Spleen (tissue), 11 donors: ENCODE results near the gene NTSR1. TPM values are rescaled to one million over a fixed set of nuclear protein-coding genes. Genes with fewer than 3 reads are reported as not detected.

Source experiments
- DNase-seq: peaks from one replicate; pipeline ENCODE4 v3.0.0-alpha.2; 2020
- H3K27ac ChIP-seq, 8 donors: fragments of 200-600 bp; sonication (generic) in 7 of 8; 1 replicate in 4 of 8; 2 replicates in 4 of 8; pipeline versions ENCODE4 v1.5.0 to v1.8.0; 2016 to 2021; ENCODE audit warnings: inconsistent platforms in 4 of 8, mild to moderate bottlenecking in 4 of 8, moderate library complexity in 1 of 8
- H3K27me3 ChIP-seq, 7 donors: fragments of 200-600 bp; sonication (generic) in 6 of 7; replicated peaks in 1 of 7; 1 replicate in 4 of 7; 2 replicates in 3 of 7; pipeline versions ENCODE4 v1.5.0 to v1.8.0; 2016 to 2021; ENCODE audit warnings: inconsistent platforms in 3 of 7, mild to moderate bottlenecking in 1 of 7
- H3K36me3 ChIP-seq, 6 donors: fragments of 200-600 bp; sonication (generic) in 5 of 6; 1 replicate in 4 of 6; 2 replicates in 2 of 6; pipeline versions ENCODE4 v1.5.0 to v1.8.0; 2016 to 2021; ENCODE audit warnings: inconsistent platforms in 2 of 6
- H3K4me1 ChIP-seq, 6 donors: fragments of 200-600 bp; sonication (generic) in 5 of 6; 1 replicate in 3 of 6; 2 replicates in 3 of 6; pipeline versions ENCODE4 v1.5.0 to v1.8.0; 2016 to 2021; ENCODE audit warnings: inconsistent platforms in 3 of 6
- H3K4me3 ChIP-seq, 8 donors: fragments of 200-600 bp; sonication (generic) in 7 of 8; 1 replicate in 4 of 8; 2 replicates in 4 of 8; pipeline versions ENCODE4 v1.5.0 to v1.8.0; 2016 to 2021; ENCODE audit warnings: inconsistent platforms in 4 of 8, mild to moderate bottlenecking in 4 of 8, moderate library complexity in 2 of 8
- H3K9me3 ChIP-seq, 8 donors: fragments of 200-600 bp; sonication (generic) in 7 of 8; 1 replicate in 4 of 8; 2 replicates in 4 of 8; pipeline versions ENCODE4 v1.5.0 to v1.8.0; 2016 to 2021; ENCODE audit warnings: inconsistent platforms in 4 of 8
- POLR2A ChIP-seq, 3 donors: fragments of 450-650 bp; IDR thresholded peaks; one replicate each; pipeline ENCODE4 v1.5.1; 2017; ENCODE audit warnings: antibody characterized with exemption in 3 of 3, mild to moderate bottlenecking in 1 of 3
- POLR2AphosphoS5 ChIP-seq, 3 donors: sonication (generic); formaldehyde crosslinking; IDR thresholded peaks; one replicate each; pipeline ENCODE4 v1.5.1; 2017; ENCODE audit warnings: antibody characterized with exemption in 3 of 3
- WGBS, 5 donors: extraction: QIAGEN DNeasy Blood & Tissue Kit in 3 of 5; methylation state at CpG; one replicate each; pipeline versions ENCODE4 v1.1.5 to v1.1.7; 2013 to 2018; 5-methylcytosine and 5-hydroxymethylcytosine counted together
- intact Hi-C: fragments of 100-400 bp; cut with DNase I; formaldehyde crosslinking; loops from one replicate; pipeline ENCODE4 v1.15.0; 2023; ENCODE audit warnings: low total_unique reads
- polyA plus RNA-seq, 3 donors: library from polyadenylated mRNA; stranded (reverse); fragments of 200-250 nt; gene quantifications; one replicate each; pipeline ENCODE4 v1.2.1, GENCODE V29; 2013
- total RNA-seq, 7 donors: library from RNA; depleted of rRNA in 3 of 7; stranded (reverse); fragments of >200 nt in 3 of 7; fragmentation: NEBNext Ultra II Directional in 4 of 7; extraction: Animal tissue kit (Norgen Biotek cat#: 25700) in 4 of 7; gene quantifications; one replicate each; pipeline versions ENCODE4 v1.1.0 to v1.2.1, GENCODE V29; 2016 to 2021
- TF ChIP-seq, protein P1 (sequence below), 11 experiments: fragments of 200-600 bp in 7 of 11; fragments of 450-650 bp in 4 of 11; sonication (generic) in 4 of 11; IDR thresholded peaks in 8 of 11; conservative IDR thresholded peaks in 3 of 11; 1 replicate in 7 of 11; 2 replicates in 4 of 11; pipeline versions ENCODE4 v1.4.0 to v1.8.0; 2016 to 2021; ENCODE audit warnings: antibody characterized with exemption in 11 of 11, inconsistent platforms in 4 of 11, mild to moderate bottlenecking in 1 of 11
- donor health status: healthy with polysubstance abuse.
- donor health status: DM: no; HTN: no; CAD: no; lungs with moderate emphysema.
- donor health status: DM: no; HTN: no; CAD: no.
- donor health status: Bipolar disorder and iron deficiency.
- donor health status: healthy.
- donor health status: DM: no; HTN: no; CAD: no.
- donor health status: DM: yes; HTN: yes; CAD: no.

The NTSR1 gene
- total and polyA plus RNA-seq, 10 donors = 0.14 to 5.7 (median 0.71) TPM

DNA sequence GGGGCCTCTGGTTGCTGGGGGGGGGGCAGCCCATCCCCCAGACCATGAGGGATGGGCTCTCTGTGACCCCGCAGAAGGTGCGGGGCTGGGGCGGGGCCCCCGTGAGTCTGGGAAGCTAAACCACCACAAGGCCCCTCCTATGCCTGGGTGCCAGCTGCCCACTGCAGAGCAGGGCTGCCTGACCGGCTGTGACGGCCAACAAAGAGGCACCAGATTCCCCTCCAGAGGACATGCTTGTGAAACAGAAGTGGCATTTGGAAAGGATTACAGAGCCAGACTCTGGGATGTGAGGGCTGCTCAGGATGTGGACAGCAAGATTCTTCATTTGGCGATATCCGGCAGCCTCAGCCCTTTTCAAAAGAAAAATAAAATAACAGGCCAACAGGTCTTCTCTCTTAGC is 16.5 kb upstream of the NTSR1 start:
- Histone ChIP-seq H3K4me3 (no peak overlapping the region), H3K27me3 (peaks cover 0 to 78% (median 13%) of the 10 kb centered on the region in 7 donors), H3K4me1 (peaks cover 0 to 17% (median 0%) of the 10 kb centered on the region in 6 donors), H3K27ac (no peak overlapping the region), H3K36me3 (no peaks in the 10 kb centered on the region), H3K9me3 (no peaks in the 10 kb centered on the region)
- TF ChIP-seq, protein P1, sequence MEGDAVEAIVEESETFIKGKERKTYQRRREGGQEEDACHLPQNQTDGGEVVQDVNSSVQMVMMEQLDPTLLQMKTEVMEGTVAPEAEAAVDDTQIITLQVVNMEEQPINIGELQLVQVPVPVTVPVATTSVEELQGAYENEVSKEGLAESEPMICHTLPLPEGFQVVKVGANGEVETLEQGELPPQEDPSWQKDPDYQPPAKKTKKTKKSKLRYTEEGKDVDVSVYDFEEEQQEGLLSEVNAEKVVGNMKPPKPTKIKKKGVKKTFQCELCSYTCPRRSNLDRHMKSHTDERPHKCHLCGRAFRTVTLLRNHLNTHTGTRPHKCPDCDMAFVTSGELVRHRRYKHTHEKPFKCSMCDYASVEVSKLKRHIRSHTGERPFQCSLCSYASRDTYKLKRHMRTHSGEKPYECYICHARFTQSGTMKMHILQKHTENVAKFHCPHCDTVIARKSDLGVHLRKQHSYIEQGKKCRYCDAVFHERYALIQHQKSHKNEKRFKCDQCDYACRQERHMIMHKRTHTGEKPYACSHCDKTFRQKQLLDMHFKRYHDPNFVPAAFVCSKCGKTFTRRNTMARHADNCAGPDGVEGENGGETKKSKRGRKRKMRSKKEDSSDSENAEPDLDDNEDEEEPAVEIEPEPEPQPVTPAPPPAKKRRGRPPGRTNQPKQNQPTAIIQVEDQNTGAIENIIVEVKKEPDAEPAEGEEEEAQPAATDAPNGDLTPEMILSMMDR (IDR thresholded peaks at IDR 0.05 in 8 of 11, conservative IDR thresholded peaks at IDR 0.05 in 3 of 11) = no peak
- TF ChIP-seq POLR2AphosphoS5 (IDR thresholded peaks at IDR 0.05) (no peak), POLR2A (IDR thresholded peaks at IDR 0.05) (no peak)
- no peak for DNase-seq
- intact Hi-C loops = no loop called here
- 76 to 95% (median 87%) methylated on average over 4 to 8 of the region's 8 CpGs for WGBS, 5 donors

DNA sequence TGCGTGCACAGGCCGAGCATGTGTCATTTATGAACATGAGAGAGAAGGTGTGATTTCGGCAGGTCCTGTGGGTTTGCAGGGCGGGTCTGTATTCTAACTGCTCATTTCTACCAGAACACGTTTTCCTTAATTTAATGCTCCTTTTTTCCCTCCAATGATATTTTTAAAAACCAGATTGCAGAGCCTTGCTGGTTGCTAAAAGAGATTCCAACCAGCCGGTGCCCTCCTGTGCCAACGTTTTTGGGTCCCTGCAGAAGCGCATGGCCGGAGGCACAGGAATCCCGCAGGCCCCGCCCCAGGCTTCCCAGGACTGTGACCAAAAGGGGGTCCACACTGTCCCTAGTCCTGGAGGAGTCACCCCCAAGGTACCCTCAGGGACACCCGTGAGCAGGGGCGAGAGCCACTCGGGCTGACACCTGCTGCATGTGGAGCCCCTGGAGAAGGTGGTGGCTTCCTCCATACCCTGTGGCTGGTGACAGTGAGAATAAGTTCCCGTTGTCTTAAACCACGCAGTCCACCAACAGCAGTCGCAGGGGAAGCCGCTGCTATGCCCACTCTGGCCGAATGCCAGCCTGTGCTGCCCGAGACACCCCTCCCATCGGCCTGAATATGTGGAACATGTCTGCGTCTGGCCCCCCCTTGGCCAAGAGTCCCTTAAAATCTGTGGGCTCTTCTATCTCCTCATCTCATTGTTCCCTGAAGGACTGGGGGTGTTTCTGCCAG is 15.7 kb upstream of the NTSR1 start:
- H3K27ac ChIP-seq = no peak overlapping the region
- WGBS, 5 donors = 51 to 63% (median 59%) methylated on average over 17 to 22 of the region's 22 CpGs
- no peak for DNase-seq
- H3K4me1 ChIP-seq = peaks cover 0 to 16% (median 0%) of the 10 kb centered on the region in 6 donors
- peaks cover 0 to 71% (median 13%) of the 10 kb centered on the region in 7 donors for H3K27me3 ChIP-seq
- intact Hi-C loops = no loop called here
- no peaks in the 10 kb centered on the region for H3K9me3 ChIP-seq
- H3K4me3 ChIP-seq = no peak overlapping the region
- TF ChIP-seq, protein P1 (IDR thresholded peaks at IDR 0.05 in 8 of 11, conservative IDR thresholded peaks at IDR 0.05 in 3 of 11) = no peak
- TF ChIP-seq POLR2A (IDR thresholded peaks at IDR 0.05) (no peak), POLR2AphosphoS5 (IDR thresholded peaks at IDR 0.05) (no peak)
- H3K36me3 ChIP-seq = no peaks in the 10 kb centered on the region

- no peak for DNase-seq
Observed at GRCh38 chr20:62693524-62693922, 15.1 kb upstream of the NTSR1 start.

DNA sequence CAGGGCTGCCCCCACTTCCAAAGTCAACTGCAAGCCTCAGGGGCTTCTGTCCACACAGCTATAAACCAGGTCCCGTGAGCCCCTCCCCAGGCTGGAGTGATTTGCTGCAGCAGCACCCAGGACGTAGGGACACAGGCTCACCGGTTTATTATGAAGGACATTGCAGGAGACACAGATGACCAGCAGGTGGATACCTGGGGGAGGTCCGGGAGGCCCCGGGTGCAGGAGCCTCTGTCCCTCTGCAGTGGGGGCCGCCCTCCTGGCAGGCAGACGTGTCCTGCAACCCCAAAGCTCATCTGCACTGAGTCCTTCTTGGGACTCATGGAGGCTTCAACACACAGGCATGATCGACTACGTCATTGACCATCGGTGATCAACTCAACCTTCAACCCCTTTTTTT is 14.5 kb upstream of the NTSR1 start:
- Histone ChIP-seq H3K36me3 (no peaks in the 10 kb centered on the region), H3K4me3 (no peak overlapping the region), H3K27me3 (peaks cover 0 to 60% (median 13%) of the 10 kb centered on the region in 7 donors), H3K9me3 (peaks cover 0 to 1% (median 0%) of the 10 kb centered on the region in 8 donors), H3K27ac (no peak overlapping the region), H3K4me1 (peaks cover 0 to 16% (median 0%) of the 10 kb centered on the region in 6 donors)
- intact Hi-C loops = no loop called here
- WGBS, 5 donors = 80 to 98% (median 86%) methylated on average over 7 to 10 of the region's 10 CpGs
- no peak for DNase-seq
- no peak for TF ChIP-seq POLR2A (IDR thresholded peaks at IDR 0.05)
- no peak for TF ChIP-seq POLR2AphosphoS5 (IDR thresholded peaks at IDR 0.05)
- TF ChIP-seq, protein P1 (IDR thresholded peaks at IDR 0.05 in 8 of 11, conservative IDR thresholded peaks at IDR 0.05 in 3 of 11) = no peak

More at GRCh38 chr20:62693524-62693922, 15.1 kb upstream of the NTSR1 start:
- 65 to 83% (median 78%) methylated on average over 5 to 10 of the region's 10 CpGs for WGBS, 5 donors
- Histone ChIP-seq H3K36me3 (no peaks in the 10 kb centered on the region), H3K4me3 (no peak overlapping the region), H3K27ac (no peak overlapping the region), H3K27me3 (peaks cover 0 to 66% (median 13%) of the 10 kb centered on the region in 7 donors), H3K9me3 (no peaks in the 10 kb centered on the region), H3K4me1 (peaks cover 0 to 16% (median 0%) of the 10 kb centered on the region in 6 donors)
- TF ChIP-seq POLR2A (IDR thresholded peaks at IDR 0.05) (no peak), POLR2AphosphoS5 (IDR thresholded peaks at IDR 0.05) (no peak)
- TF ChIP-seq, protein P1 (IDR thresholded peaks at IDR 0.05 in 8 of 11, conservative IDR thresholded peaks at IDR 0.05 in 3 of 11) = no peak
- intact Hi-C loops = no loop called here
